ENCODE measurements around the gene ADAMTSL1. TPM values are rescaled to one million over a fixed set of nuclear protein-coding genes. Genes with fewer than 3 reads are reported as not detected.

The ADAMTSL1 gene
- total RNA-seq, 1 experiment from 2014 or later: not detected

DNA sequence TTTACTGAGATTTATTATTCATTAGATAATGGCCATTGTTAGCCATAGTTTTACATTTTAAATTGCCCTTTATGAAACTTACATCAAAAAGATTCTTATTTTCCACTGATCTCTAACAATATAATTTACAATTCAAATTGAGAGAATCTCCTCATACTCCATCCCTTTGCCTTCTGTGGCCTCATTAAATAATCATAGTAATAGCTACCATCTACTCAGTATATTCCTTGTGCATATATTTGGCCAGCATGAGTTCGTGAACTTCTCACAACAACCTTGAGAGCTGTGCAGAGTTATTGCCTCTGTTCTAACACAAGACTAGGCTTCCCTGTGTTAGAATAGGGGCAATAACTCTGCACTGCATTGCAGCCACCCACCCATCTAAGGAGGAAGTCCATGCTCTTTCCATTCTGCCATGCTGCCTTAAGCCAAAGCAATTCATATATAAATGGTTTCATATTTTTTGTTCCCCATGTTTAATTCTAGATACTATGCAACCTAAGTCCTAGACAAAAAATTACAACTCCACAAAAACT lies 99.1 kb downstream of the ADAMTSL1 start:
- Histone ChIP-seq H4K20me1 (ENCODE audit: insufficient read depth) (no peaks in the 10 kb centered on the region), H3K9me3 (ENCODE audit: control insufficient read depth in 1 of 2, insufficient read depth in 1 of 2, low read depth in 1 of 2, low read length in 2 of 2) (no peaks in the 10 kb centered on the region), H3K4me2 (ENCODE audit: low read length) (no peak overlapping the region), H3K27ac (ENCODE audit: low read depth, low read length) (no peak overlapping the region), H3K9me2 (ENCODE audit: insufficient read depth) (no peaks in the 10 kb centered on the region), H3K36me3 (ENCODE audit: control insufficient read depth in 1 of 2, insufficient read depth in 2 of 2, low read length in 2 of 2) (no peaks in the 10 kb centered on the region), H3K79me2 (ENCODE audit: insufficient read depth, low read length) (no peaks in the 10 kb centered on the region), H3K4me3 (replicated peaks in 1 of 2; ENCODE audit: low read depth in 1 of 2, low read length in 2 of 2) (no peak overlapping the region), H3K27me3 (ENCODE audit: insufficient read depth, low read length) (no peaks in the 10 kb centered on the region), H3K4me1 (ENCODE audit: control insufficient read depth in 1 of 2, insufficient read depth in 2 of 2, low read length in 2 of 2) (no peaks in the 10 kb centered on the region), H3K9ac (ENCODE audit: low read length) (no peak overlapping the region), H2AFZ (ENCODE audit: low read depth, low read length, poor library complexity, severe bottlenecking) (no peak overlapping the region)
- no peak for ATAC-seq
- intact Hi-C loops (cut with micrococcal nuclease): no loop called here
- no TSS peak for BruUV-seq (replicated peaks)
- ChIA-PET POLR2A (no interaction called here), RAD21 (ENCODE audit: low non-redundant PET in 1 of 2, low total read pairs in 2 of 2, uncharacterized antibody in 2 of 2, unreplicated experiment in 2 of 2) (no interaction called here), CTCF (no interaction called here)
- DNase-seq (ENCODE audit: low read depth, low spot score): no peak
- TF ChIP-seq POLR2AphosphoS5 (IDR thresholded peaks at IDR 0.05; ENCODE audit: low read depth, low read length) (no peak), YY1 (IDR thresholded peaks at IDR 0.05; ENCODE audit: extremely low read depth, insufficient replicate concordance, low read depth, low read length) (no peak), CBX3 (IDR thresholded peaks at IDR 0.05; ENCODE audit: low read depth) (no peak), EZH2 (IDR thresholded peaks at IDR 0.05) (no peak), ATF3 (IDR thresholded peaks at IDR 0.05) (no peak), MAX (IDR thresholded peaks at IDR 0.05) (no peak), ELF1 (IDR thresholded peaks at IDR 0.05; ENCODE audit: borderline replicate concordance, low read depth) (no peak), TCF7L2 (IDR thresholded peaks at IDR 0.05; ENCODE audit: borderline replicate concordance, extremely low read depth, insufficient read depth, insufficient read length) (no peak), CEBPB (IDR thresholded peaks at IDR 0.05; ENCODE audit: low read depth) (no peak), FOSL1 (IDR thresholded peaks at IDR 0.05; ENCODE audit: low read depth) (no peak), JUND (IDR thresholded peaks at IDR 0.05) (no peak), EZH2phosphoT487 (IDR thresholded peaks at IDR 0.05; ENCODE audit: borderline replicate concordance) (no peak), SP1 (IDR thresholded peaks at IDR 0.05; ENCODE audit: low read depth) (no peak), POLR2A (IDR thresholded peaks at IDR 0.05; ENCODE audit: borderline replicate concordance, extremely low read depth, insufficient read depth, insufficient read length) (no peak), ZNF274 (IDR thresholded peaks at IDR 0.05; ENCODE audit: low read depth, low read length) (no peak)
- TF ChIP-seq, protein P1, sequence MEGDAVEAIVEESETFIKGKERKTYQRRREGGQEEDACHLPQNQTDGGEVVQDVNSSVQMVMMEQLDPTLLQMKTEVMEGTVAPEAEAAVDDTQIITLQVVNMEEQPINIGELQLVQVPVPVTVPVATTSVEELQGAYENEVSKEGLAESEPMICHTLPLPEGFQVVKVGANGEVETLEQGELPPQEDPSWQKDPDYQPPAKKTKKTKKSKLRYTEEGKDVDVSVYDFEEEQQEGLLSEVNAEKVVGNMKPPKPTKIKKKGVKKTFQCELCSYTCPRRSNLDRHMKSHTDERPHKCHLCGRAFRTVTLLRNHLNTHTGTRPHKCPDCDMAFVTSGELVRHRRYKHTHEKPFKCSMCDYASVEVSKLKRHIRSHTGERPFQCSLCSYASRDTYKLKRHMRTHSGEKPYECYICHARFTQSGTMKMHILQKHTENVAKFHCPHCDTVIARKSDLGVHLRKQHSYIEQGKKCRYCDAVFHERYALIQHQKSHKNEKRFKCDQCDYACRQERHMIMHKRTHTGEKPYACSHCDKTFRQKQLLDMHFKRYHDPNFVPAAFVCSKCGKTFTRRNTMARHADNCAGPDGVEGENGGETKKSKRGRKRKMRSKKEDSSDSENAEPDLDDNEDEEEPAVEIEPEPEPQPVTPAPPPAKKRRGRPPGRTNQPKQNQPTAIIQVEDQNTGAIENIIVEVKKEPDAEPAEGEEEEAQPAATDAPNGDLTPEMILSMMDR (IDR thresholded peaks at IDR 0.05 in 2 of 3, conservative IDR thresholded peaks at IDR 0.05 in 1 of 3; ENCODE audit: borderline replicate concordance in 1 of 3, insufficient read depth in 1 of 3, low read depth in 2 of 3, low read length in 2 of 3): no peak
- TF ChIP-seq, protein P2, sequence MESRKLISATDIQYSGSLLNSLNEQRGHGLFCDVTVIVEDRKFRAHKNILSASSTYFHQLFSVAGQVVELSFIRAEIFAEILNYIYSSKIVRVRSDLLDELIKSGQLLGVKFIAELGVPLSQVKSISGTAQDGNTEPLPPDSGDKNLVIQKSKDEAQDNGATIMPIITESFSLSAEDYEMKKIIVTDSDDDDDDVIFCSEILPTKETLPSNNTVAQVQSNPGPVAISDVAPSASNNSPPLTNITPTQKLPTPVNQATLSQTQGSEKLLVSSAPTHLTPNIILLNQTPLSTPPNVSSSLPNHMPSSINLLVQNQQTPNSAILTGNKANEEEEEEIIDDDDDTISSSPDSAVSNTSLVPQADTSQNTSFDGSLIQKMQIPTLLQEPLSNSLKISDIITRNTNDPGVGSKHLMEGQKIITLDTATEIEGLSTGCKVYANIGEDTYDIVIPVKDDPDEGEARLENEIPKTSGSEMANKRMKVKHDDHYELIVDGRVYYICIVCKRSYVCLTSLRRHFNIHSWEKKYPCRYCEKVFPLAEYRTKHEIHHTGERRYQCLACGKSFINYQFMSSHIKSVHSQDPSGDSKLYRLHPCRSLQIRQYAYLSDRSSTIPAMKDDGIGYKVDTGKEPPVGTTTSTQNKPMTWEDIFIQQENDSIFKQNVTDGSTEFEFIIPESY (IDR thresholded peaks at IDR 0.05; ENCODE audit: extremely low read depth, insufficient replicate concordance, low read length): no peak
- TF ChIP-seq, protein P3, sequence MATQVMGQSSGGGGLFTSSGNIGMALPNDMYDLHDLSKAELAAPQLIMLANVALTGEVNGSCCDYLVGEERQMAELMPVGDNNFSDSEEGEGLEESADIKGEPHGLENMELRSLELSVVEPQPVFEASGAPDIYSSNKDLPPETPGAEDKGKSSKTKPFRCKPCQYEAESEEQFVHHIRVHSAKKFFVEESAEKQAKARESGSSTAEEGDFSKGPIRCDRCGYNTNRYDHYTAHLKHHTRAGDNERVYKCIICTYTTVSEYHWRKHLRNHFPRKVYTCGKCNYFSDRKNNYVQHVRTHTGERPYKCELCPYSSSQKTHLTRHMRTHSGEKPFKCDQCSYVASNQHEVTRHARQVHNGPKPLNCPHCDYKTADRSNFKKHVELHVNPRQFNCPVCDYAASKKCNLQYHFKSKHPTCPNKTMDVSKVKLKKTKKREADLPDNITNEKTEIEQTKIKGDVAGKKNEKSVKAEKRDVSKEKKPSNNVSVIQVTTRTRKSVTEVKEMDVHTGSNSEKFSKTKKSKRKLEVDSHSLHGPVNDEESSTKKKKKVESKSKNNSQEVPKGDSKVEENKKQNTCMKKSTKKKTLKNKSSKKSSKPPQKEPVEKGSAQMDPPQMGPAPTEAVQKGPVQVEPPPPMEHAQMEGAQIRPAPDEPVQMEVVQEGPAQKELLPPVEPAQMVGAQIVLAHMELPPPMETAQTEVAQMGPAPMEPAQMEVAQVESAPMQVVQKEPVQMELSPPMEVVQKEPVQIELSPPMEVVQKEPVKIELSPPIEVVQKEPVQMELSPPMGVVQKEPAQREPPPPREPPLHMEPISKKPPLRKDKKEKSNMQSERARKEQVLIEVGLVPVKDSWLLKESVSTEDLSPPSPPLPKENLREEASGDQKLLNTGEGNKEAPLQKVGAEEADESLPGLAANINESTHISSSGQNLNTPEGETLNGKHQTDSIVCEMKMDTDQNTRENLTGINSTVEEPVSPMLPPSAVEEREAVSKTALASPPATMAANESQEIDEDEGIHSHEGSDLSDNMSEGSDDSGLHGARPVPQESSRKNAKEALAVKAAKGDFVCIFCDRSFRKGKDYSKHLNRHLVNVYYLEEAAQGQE (IDR thresholded peaks at IDR 0.05; ENCODE audit: low read depth): no peak
